HL-60/S4 treated with retinoic acid at 250 ng/mL for 4 days and 3 days (cell line): ENCODE measurements around the gene SLC5A10.

Source experiments
- in situ Hi-C: fragments of 300-500 bp; cut with MboI; formaldehyde crosslinking; loops from 2 replicates; pipeline ENCODE4 v1.7.0; 2022; ENCODE audit warnings: low sequenced_read_pairs

Gene SLC5A10

DNA sequence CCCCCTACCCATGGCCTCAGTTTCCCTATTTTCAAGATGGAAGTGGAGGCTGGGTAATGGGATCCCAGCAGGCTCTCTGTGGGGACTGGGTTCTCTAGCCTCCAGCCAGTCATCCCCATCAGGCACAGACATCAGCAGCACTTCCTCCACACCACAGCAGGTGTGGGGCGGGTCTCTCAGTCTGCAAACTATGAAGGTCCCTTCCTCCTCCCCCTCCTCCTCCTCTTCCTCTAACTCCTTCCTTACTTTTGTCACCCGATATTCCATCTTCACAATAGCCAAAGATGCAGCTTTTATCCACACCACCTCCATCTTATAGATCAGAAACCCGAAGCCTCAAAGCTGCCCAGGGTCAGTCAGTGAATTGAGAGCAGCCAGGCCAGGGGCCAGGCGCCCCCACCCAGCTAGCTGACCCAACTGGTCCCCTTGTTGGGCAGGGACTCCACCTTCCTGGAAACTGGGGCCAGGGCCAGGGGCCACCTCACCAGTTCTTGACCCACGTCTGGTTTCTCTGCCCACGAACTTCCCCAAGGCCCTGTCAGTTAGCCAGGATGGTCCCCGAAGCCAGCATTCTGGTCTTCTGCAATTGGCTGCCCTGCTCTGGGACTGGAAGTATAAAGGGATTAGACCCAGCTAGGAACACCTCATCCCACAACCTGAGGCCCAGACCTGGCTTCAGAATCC lies 50.1 kb downstream of the SLC5A10 start:
- in situ Hi-C loops, result no loop called here

DNA sequence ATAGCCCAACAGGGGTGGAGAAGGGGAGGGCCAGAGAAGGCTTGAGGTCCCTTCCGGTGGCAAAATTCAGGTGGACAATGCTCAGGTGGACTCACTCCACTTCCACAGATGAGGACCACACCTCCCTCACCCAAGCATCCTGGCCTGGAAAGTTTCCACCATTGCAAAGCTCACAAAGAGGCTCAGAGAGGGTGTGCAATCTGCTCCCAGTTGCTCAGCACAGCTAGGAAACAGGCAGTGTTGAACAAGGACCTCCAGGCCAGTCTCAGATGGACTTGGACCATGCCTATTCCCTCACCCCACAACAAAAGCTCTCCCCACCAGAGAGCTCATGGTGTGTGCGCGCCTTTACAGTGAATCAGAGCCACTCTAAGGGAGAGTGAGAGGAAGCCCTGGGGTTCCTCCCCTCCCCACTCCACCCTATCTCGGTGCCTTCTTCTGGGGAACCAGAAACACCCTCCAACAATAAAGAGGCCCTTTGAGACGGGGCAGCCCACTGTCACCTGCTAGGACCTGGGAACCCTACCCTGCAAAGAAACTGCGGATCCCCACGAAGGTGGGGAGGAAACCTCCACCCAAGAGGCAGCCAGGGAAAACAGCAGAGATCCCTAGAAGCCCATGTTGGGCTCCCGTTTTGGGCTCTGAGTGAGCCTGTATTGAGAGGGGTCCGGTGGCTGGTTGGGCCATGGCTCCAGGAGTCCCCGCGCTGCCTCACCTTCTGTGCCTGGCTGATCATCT lies 51.0 kb downstream of the SLC5A10 start:
- in situ Hi-C loops, result no loop called here

- in situ Hi-C loops, result no loop called here
Observed at GRCh38 chr17:19003543-19004420, 51.8 kb downstream of the SLC5A10 start.

DNA sequence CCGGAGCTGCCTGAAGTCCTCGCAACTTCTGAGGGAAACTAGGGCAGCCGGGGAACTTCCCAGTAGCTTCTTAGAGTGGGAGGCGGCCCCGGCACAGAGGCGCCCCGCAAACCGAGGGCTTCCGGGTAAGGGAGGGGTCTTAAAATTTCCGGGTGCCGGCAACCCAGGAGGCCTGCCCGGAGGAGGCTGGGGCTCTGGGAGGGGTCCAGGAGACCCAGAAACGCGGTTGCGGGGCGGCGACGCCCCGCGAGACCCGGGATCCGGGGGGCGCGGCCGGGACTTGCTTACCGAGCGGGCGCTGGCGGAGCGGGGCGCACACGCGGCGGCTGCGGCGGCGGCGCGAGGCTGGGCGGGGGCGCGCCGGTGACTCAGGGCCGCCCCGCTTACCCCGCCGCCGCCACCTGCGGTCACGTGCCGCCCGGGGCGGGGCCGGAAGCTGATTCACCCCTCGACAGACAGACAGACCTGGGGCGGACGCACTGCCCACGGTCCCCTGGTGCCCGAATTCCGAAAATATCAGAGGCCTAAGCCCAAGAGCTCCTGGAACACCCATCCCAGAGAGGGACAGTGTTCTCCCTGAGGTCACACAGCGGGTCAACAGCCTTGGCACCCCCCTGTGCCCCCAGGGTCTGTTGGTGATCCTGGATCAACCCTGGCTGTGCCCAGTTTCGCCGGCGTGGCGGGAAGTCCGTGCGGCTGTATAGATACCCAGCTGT lies 52.6 kb downstream of the SLC5A10 start, which contains the start of gene FAM83G:
FAM83G (minus strand) TSS at position 344 of the 716 bp plus-strand sequence. CDS start 723 bp downstream, outside the sequence.
- in situ Hi-C loops, result no loop called here

GRCh38 chr17:19005137-19005773 lies 53.3 kb downstream of the SLC5A10 start:
- in situ Hi-C loops, result no loop called here

DNA sequence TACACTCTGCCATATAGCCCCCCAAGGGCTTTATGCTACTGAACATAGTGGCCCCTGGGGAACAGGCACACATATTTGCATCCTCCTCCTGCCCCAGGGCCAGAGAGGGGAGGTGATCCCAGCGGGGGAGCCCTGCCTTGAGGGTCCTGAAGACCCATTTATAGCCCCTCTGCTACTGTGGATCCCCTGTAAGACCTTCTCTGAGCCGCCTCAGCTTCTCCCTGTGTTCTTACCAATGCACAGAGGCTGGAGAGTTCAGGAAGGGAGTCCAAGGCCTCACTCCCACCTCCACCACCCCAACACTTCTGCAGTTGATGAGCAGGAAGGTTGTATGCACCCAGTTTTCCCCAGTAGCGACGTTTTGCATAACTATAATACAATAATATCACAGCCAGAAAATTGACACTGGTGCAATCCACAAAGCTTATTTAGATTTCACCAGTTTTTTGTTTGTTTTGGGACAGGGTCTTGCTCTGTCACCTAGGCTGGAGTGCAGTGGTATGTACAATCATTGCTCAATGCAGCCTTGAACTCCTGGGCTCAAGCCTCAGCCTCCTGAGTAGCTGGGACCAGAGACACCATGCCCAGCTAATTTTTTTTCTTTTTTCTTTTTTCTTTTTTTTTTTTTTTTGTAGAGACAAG lies 53.9 kb downstream of the SLC5A10 start:
- in situ Hi-C loops, result no loop called here

DNA sequence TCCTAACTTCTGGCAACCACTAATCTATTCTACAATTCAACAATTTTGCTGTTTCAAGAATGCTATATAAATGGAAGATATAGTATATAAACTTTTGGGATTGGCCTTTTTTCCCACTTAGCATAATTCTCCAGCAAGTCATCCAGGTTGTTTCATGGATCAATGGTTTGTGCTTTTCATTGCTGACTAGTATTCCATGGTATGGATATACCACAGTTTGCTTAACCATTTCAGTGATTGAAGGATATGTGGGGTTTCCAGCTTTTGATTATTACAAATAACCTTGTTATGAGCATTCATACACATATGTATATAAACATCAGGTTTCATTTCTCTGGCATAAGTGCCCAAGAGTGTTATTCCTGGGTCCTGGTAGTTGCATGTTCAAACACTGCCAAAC lies 54.7 kb downstream of the SLC5A10 start:
- in situ Hi-C loops, result no loop called here

GRCh38 chr17:19009970-19010369 lies 58.0 kb downstream of the SLC5A10 start:
- in situ Hi-C loops, result no loop called here

- in situ Hi-C loops, result no loop called here
Observed at GRCh38 chr17:19010729-19011505, 59.0 kb downstream of the SLC5A10 start.

DNA sequence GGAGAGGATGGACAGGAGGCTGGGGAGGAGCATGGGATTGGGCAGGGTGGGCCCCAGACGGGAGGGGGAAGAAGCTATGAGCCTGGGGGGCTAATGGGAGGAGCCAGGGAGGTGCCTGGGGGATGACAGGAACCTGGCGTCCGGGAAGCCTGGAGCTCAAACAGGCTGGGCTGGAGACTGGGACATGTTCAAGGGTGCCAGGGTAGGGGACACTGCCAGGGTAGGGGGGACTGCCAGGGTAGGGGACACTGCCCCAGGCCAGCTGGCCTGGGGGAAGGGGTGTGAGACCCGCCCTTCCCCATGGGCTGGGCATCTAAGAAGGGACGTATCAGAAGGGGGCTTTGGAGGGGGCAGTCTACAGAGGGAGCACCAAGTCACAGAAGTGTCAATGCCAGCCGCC lies 59.6 kb downstream of the SLC5A10 start:
- in situ Hi-C loops, result no loop called here

GRCh38 chr17:19012171-19013080 lies 60.5 kb downstream of the SLC5A10 start:
- in situ Hi-C loops, result no loop called here

GRCh38 chr17:19013226-19013625 lies 61.3 kb downstream of the SLC5A10 start:
- in situ Hi-C loops, result no loop called here

- in situ Hi-C loops, result no loop called here
Observed at GRCh38 chr17:19013806-19014627, 62.1 kb downstream of the SLC5A10 start.

- in situ Hi-C loops, result no loop called here
Observed at GRCh38 chr17:19014628-19015215, 62.8 kb downstream of the SLC5A10 start.

DNA sequence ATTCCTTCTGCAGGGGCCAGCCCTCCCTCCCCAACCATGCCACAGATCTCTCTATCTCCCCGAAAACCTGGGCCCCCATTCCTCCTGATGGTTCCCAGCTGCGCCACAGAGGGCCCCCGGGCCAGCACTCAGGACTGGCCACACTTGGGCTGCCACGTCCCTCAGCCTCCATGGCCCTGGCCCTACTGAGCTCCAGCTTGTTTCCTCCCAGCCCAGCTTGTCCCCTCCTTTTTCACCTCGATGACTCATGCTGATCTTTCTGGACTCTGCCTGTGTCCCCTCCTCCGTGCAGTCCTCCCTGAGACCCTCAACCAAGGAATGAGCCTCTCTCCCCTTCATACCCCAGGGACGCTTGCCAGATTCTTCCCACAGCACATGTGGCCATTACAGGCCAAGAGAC lies 63.5 kb downstream of the SLC5A10 start:
- in situ Hi-C loops, result no loop called here

DNA sequence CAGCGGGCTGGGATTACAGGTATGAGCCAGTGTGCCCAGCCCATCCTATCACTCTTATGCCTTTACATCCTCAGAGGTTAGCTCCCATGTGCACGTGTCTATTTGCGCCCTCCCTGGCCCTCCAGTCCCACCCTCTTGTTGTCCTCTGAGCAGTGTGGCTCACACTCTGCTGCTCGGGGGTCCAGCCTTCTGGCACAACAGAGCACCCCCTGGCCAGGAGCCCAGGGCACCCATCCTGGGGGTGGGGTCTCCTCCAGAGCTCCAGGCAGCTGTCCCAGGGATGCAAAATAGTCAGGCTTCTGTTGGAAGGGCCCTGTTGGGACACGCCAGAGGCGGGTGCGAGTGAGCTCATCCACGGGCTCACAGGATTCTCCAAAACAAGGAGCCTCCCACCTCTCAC lies 64.3 kb downstream of the SLC5A10 start:
- in situ Hi-C loops, result no loop called here

DNA sequence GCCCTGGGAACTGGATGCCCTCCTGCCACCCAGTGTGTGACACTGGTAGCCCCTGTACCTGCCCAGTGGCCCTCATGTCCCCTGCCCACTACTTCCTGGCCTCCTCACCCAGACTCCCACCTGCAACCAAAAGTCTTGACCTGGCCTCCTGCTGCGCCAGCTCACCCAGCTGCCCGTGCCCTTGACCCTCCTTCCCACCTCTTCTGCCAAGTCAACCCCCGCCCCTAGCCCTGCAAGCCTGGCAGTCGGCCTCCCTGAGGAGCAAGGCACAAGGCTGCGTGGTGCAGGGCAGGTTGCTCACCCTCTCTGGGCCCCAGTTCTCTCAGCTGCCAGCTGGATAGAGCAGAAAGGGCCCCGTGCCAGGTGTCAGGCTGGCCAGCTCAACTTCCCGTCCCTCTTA lies 64.9 kb downstream of the SLC5A10 start:
- in situ Hi-C loops, result no loop called here
